ENCODE data around the gene AUP1. TPM values are rescaled to one million over a fixed set of nuclear protein-coding genes. Genes with fewer than 3 reads are reported as not detected.

The AUP1 gene
- total and polyA plus RNA-seq, 9 of the 15 experiments (the other 6 are each of a cell fraction or from before 2014, with no cell fraction given), result 70.7 to 245 (median 165) TPM

GRCh38 chr2:74502720-74503505 lies 26.6 kb downstream of the AUP1 start:
- FAIRE-seq (peak; percentile 89), ATAC-seq (peak; percentile 82), DNase-seq (ENCODE audit: extremely low read depth in 1 of 4, low spot score in 3 of 4) (peak; percentile 77 to 94 (median 86))
- no TSS peak for BruUV-seq (replicated peaks)
- H3K79me2 ChIP-seq (ENCODE audit: control insufficient read depth, insufficient read depth, low read length), result peaks cover 46% of the 10 kb centered on the region
- peak overlapping the region; percentile 87 to 94 for H3K9ac ChIP-seq (ENCODE audit: insufficient read depth in 1 of 2, low read depth in 2 of 2, low read length in 2 of 2)
- no peaks in the 10 kb centered on the region for H3K9me1 ChIP-seq (ENCODE audit: control insufficient read depth, insufficient read depth, low read length)
- peak overlapping the region; percentile 97 for H2AFZ ChIP-seq (ENCODE audit: low read depth, low read length)
- peaks cover 29 to 69% of the 10 kb centered on the region in 2 experiments; a peak in 4 of 5 replicates for H3K4me1 ChIP-seq (replicated peaks in 1 of 2; ENCODE audit: control insufficient read depth in 2 of 2, insufficient read depth in 2 of 2, low read length in 2 of 2)
- H3K27ac ChIP-seq (ENCODE audit: extremely low read depth, low read depth, low read length), result peak overlapping the region; percentile 79
- no peaks in the 10 kb centered on the region for H3K27me3 ChIP-seq (ENCODE audit: control insufficient read depth in 2 of 2, insufficient read depth in 2 of 2, low read length in 2 of 2)
- intact Hi-C loops (cut with micrococcal nuclease), result loop anchor here (1.0 to 5.0 kb wide), 2 partner anchors 20 to 69 kb away; partner anchors contain the start of gene TTC31
- H4K20me1 ChIP-seq (replicated peaks; ENCODE audit: control insufficient read depth, insufficient read depth, low read length), result no peaks in the 10 kb centered on the region
- in situ Hi-C loops (cut with MboI), result no loop called here
- POLR2A ChIA-PET, result interaction anchor here (0.6 to 1.6 kb wide), 13 partner anchors 9 to 440 kb away, joined by 3 to 6 read pairs (median 4); partner anchors contain the start of genes AUP1, CCDC142, HTRA2 and TTC31
- CTCF ChIA-PET (ENCODE audit: low intra/inter-chr PET ratio), result no interaction called here
- under 1% methylated on average over 60 of the region's 67 CpGs for WGBS (ENCODE audit: insufficient coverage, low coverage, missing lambda C conversion rate)
- peak overlapping the region; percentile 95 for H3K4me2 ChIP-seq (ENCODE audit: insufficient read depth, low read length)
- H3K9me3 ChIP-seq (replicated peaks; ENCODE audit: control insufficient read depth, insufficient read depth, low read depth, low read length), result no peaks in the 10 kb centered on the region
- peaks cover 13% of the 10 kb centered on the region; the same call in 2 of the 3 replicates for H3K36me3 ChIP-seq (ENCODE audit: control insufficient read depth, insufficient read depth, low read length)
- peak overlapping the region; percentile 40 for H3K4me3 ChIP-seq
- no peak for TF ChIP-seq ZNF57 (CRISPR knock-in tag; IDR thresholded peaks at IDR 0.05)
- TF ChIP-seq TAF1 (IDR thresholded peaks at IDR 0.05; ENCODE audit: control insufficient read depth, extremely low read depth, insufficient read depth, low read length, severe bottlenecking), result peak; percentile 54
- peak; percentile 12 for TF ChIP-seq DACH1 (IDR thresholded peaks at IDR 0.05; ENCODE audit: partially characterized antibody)
- TF ChIP-seq MCM7 (IDR thresholded peaks at IDR 0.05), result no peak
- TF ChIP-seq ETV5 (CRISPR knock-in tag; IDR thresholded peaks at IDR 0.05; ENCODE audit: low read depth), result peak; percentile 92
- peak; percentile 59; the same call in 1 of the 2 replicates for TF ChIP-seq E2F1 (CRISPR knock-in tag; IDR thresholded peaks at IDR 0.05)
- 0 out of 2 replicates have a peak, but pooled peaks have one; percentile 13 for TF ChIP-seq ZEB2 (IDR thresholded peaks at IDR 0.05)
- TF ChIP-seq YY1 (IDR thresholded peaks at IDR 0.05; ENCODE audit: borderline replicate concordance in 1 of 3, control insufficient read depth in 1 of 3, extremely low read depth in 1 of 3, insufficient read depth in 3 of 3, insufficient read length in 1 of 3, insufficient replicate concordance in 2 of 3, low read depth in 1 of 3, low read length in 2 of 3), result peak in 2 of 3 experiments; percentile 15 to 78
- peak; percentile 60 for TF ChIP-seq ELF1 (tag; IDR thresholded peaks at IDR 0.05)
- TF ChIP-seq ZNF764 (CRISPR knock-in tag; IDR thresholded peaks at IDR 0.05; ENCODE audit: low read depth), result no peak
- no peak for TF ChIP-seq ZNF121 (CRISPR knock-in tag; conservative IDR thresholded peaks at IDR 0.05)
- TF ChIP-seq CUX1 (CRISPR knock-in tag; IDR thresholded peaks at IDR 0.05), result no peak
- no peak for TF ChIP-seq NCOR1 (IDR thresholded peaks at IDR 0.05)
- TF ChIP-seq ZC3H4 (CRISPR knock-in tag; IDR thresholded peaks at IDR 0.05; ENCODE audit: borderline replicate concordance), result peak; percentile 23; the same call in 1 of the 2 replicates

Data from K562 (cell line).